Measurements from ENCODE around the gene CCNL2.

- TF ChIP-seq CTCF (conservative IDR thresholded peaks at IDR 0.05 in 1 of 2, IDR thresholded peaks at IDR 0.05 in 1 of 2; ENCODE audit: low read depth in 1 of 2, low read length in 2 of 2) = no peak
- no peak for TF ChIP-seq EZH2 (IDR thresholded peaks at IDR 0.05; ENCODE audit: low read length, missing control alignments)
Observed at GRCh38 chr1:1360506-1361169, 38.5 kb downstream of the CCNL2 start.

All from fibroblast of lung (primary cell).